Left ventricle myocardium inferior (tissue), 1 donor: ENCODE measurements around the gene PLEKHH3. TPM values are rescaled to one million over a fixed set of nuclear protein-coding genes. Genes with fewer than 3 reads are reported as not detected.

Experiments
- DNase-seq: peaks from one replicate; pipeline ENCODE4 v3.0.0-alpha.2; 2020
- H3K27ac ChIP-seq: fragments of 200-600 bp; replicated peaks from 2 replicates; pipeline ENCODE4 v1.8.0; 2021
- H3K27me3 ChIP-seq: fragments of 200-600 bp; 2 replicates; pipeline ENCODE4 v1.8.0; 2021; ENCODE audit warnings: low read depth
- H3K36me3 ChIP-seq: fragments of 200-600 bp; 2 replicates; pipeline ENCODE4 v1.8.0; 2021
- H3K4me1 ChIP-seq: fragments of 200-600 bp; 2 replicates; pipeline ENCODE4 v1.8.0; 2021
- H3K4me3 ChIP-seq: fragments of 200-600 bp; 2 replicates; pipeline ENCODE4 v1.8.0; 2021; ENCODE audit warnings: mild to moderate bottlenecking, moderate library complexity
- H3K9me3 ChIP-seq: fragments of 200-600 bp; replicated peaks from 2 replicates; pipeline ENCODE4 v1.8.0; 2021
- CTCF ChIP-seq: fragments of 200-600 bp; IDR thresholded peaks from 2 replicates; pipeline ENCODE4 v1.8.0; 2021; ENCODE audit warnings: antibody characterized with exemption, mild to moderate bottlenecking, borderline replicate concordance
- intact Hi-C: fragments of 100-400 bp; cut with micrococcal nuclease; formaldehyde crosslinking; loops from one replicate; pipeline ENCODE4 v1.11.0; 2022
- total RNA-seq: library from RNA; stranded (reverse); fragmentation: NEBNext Ultra II Directional; extraction: Animal tissue kit (Norgen Biotek cat#: 25700); gene quantifications from one replicate; pipeline ENCODE4 v1.2.1, GENCODE V29; 2021
- donor health status: DM: no; HTN: yes; CAD: no; lungs with severe emphysema.

Gene PLEKHH3
- total RNA-seq, 1 donor from 2014 or later: 21.5 TPM

DNA sequence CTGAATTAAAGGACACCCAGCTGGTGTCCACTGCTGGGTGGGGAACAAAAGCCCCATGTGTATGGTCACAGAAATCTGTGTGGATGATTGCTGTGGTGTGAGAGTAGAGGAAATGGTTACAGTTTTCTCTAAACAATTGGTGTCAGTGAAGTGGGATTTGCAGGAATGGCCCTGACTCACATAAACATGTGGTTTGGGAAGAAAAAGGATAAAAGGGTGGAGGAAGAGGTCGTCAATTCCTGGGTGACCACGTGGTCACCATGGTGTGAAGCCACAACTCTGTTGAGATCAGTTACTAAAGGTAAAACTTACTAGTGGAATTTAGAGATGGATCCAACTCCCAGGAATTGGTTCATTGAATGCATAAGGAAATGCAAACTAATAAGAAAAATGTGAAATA, 21.3 kb downstream of the PLEKHH3 start:
- intact Hi-C loops: no loop called here
- H3K4me1 ChIP-seq: peaks cover 32% of the 10 kb centered on the region
- H3K27ac ChIP-seq: no peak overlapping the region
- no peaks in the 10 kb centered on the region for H3K36me3 ChIP-seq
- DNase-seq: no peak
- H3K9me3 ChIP-seq: no peaks in the 10 kb centered on the region
- no peak for TF ChIP-seq CTCF
- no peaks in the 10 kb centered on the region for H3K27me3 ChIP-seq
- H3K4me3 ChIP-seq: no peak overlapping the region

GRCh38 chr17:42653179-42654124, 23.3 kb downstream of the PLEKHH3 start:
- intact Hi-C loops: no loop called here
- peak; percentile 72 for DNase-seq
- no peaks in the 10 kb centered on the region for H3K27me3 ChIP-seq
- peak overlapping the region; percentile 58 for H3K4me3 ChIP-seq
- no peaks in the 10 kb centered on the region for H3K9me3 ChIP-seq
- peaks cover 15% of the 10 kb centered on the region for H3K4me1 ChIP-seq
- no peaks in the 10 kb centered on the region for H3K36me3 ChIP-seq
- H3K27ac ChIP-seq: peak overlapping the region; percentile 80
- no peak for TF ChIP-seq CTCF

DNA sequence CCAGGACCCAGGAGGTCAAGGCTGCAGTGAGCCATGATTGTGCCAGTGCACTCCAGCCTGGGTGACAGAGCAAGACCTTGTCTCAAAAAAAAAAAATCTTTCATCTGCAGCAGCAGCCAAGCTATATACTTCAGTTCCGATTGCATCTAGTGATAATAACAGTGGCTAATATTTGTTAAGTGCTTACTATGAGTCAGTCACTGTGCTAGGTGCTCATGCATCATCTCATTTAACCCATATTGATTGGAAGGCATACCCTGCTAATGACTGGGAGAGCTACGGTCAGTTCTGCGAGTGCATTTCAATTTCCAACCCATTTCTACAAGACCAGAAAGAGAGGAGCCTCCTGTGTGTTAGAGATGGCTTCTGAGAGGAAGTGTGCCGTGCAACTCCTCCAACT, 25.4 kb downstream of the PLEKHH3 start:
- no peak for TF ChIP-seq CTCF
- Histone ChIP-seq H3K27ac (no peak overlapping the region), H3K9me3 (no peaks in the 10 kb centered on the region), H3K36me3 (no peaks in the 10 kb centered on the region), H3K4me1 (peaks cover 15% of the 10 kb centered on the region), H3K4me3 (no peak overlapping the region), H3K27me3 (no peaks in the 10 kb centered on the region)
- intact Hi-C loops: no loop called here
- DNase-seq: no peak

DNA sequence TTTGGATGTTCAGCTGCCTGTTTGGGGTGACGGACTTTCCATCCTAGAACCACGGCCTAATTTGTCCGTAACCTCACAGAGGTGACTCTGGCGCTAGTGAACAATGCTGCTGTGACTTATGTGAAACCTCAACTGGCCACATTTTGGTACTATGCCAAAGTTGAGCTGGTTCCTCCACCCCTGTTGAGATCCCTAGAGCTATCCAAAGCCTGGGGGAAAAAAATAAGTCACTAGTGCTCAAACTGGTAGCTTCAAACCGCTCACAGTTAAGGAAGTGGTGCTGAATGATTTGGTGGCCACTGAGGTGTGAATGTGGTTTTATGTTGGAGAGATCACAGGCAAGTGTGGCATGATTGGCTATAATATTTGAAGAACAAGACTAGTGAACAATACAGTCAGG, 29.0 kb downstream of the PLEKHH3 start:
- Histone ChIP-seq H3K36me3 (no peaks in the 10 kb centered on the region), H3K27ac (no peak overlapping the region), H3K27me3 (no peaks in the 10 kb centered on the region), H3K9me3 (no peaks in the 10 kb centered on the region), H3K4me3 (no peak overlapping the region), H3K4me1 (no peaks in the 10 kb centered on the region)
- TF ChIP-seq CTCF: no peak
- intact Hi-C loops: no loop called here
- DNase-seq: no peak

GRCh38 chr17:42642336-42642735, 34.5 kb downstream of the PLEKHH3 start:
- Histone ChIP-seq H3K27me3 (no peaks in the 10 kb centered on the region), H3K9me3 (no peaks in the 10 kb centered on the region), H3K4me3 (no peak overlapping the region), H3K27ac (no peak overlapping the region), H3K36me3 (no peaks in the 10 kb centered on the region), H3K4me1 (no peaks in the 10 kb centered on the region)
- DNase-seq: no peak
- TF ChIP-seq CTCF: no peak
- intact Hi-C loops: no loop called here
